NCI-H2227 treated with DMSO at 0.1 percent for 48 hours (cell line): ENCODE results near the gene MS4A14.
"Not testable (repeated sequence)": the region's sequence is repeated elsewhere in the genome, so short reads cannot be mapped to it uniquely, and the experiment has no call there.

Experiments
- DNase-seq: peaks from one replicate; lab custom pipeline; 2025; lab: John Stamatoyannopoulos, UW

MS4A14 gene, protein sequence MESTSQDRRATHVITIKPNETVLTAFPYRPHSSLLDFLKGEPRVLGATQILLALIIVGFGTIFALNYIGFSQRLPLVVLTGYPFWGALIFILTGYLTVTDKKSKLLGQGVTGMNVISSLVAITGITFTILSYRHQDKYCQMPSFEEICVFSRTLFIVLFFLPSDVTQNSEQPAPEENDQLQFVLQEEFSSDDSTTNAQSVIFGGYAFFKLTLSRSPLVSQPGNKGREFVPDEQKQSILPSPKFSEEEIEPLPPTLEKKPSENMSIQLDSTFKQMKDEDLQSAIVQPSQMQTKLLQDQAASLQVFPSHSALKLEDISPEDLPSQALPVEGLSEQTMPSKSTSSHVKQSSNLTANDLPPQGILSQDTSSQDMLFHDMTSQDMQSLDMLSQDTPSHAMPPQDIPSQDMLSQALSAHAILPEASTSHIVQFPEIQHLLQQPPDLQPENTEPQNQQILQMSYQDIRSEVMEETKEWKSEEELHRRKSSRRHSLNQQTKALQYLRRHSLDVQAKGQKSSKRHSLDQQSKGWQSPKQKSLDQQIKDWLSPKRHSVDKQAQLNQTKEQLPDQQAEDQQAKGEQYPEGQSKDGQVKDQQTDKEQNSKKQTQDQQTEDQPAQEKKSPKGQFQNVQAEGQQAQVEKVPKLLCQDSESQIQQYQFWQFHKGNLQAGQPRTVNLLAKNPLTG

DNA sequence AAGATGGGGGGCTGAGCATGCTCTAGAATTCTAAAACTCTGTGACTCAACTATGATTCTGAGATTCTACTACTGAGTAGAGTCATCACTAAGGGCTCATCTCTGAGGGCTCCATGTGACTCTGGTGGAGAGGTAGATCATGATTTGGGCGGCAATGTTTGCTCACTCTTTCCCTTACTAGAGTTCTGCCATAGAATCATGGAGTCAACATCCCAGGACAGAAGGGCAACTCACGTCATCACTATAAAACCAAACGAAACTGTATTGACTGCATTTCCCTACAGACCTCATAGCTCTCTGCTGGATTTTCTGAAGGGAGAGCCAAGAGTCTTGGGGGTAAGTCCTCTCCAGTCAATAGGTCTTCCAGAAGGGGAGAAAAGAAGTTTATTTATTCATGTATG lies at the start of gene MS4A14:
Gene MS4A14, plus strand, starts transcription at position 78 of the 400 bp plus-strand sequence. Its CDS starts 120 bp downstream, at position 198.
- DNase-seq, result no peak

DNA sequence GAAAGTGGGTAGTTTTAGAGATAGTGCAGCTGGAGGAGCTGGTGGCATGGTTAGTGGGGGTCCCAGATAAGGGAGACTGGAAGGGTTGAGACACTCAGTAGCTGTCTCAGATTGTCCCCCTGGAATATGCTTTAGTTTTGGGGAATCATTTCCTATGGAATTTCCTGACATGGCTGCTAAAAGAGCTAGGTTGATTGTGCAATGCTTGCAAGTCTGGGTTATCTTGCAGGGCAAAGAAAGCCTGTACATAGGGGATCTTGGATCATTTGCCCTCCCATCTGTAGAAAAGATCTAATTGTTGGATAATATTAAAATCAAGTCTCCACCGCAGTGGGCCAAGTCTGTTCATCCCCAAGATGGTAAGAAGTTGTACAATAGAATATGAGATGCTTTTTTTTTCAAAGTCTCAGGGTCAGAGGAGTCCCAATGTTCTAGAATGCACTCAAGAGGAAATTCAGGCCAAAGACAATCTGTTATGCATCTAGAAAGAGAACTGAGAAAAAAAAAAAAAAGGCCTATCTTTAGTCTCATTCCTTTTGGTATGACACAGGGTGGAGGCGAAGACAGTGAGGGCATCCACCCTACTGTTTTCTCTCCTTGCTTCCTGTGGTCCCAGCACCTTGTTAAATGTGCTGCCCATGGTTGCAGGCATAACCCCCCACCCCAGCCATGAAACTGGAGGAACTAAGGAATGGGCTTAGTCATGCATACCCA lies 49.0 kb upstream of the MS4A14 start:
- DNase-seq, result no peak

DNA sequence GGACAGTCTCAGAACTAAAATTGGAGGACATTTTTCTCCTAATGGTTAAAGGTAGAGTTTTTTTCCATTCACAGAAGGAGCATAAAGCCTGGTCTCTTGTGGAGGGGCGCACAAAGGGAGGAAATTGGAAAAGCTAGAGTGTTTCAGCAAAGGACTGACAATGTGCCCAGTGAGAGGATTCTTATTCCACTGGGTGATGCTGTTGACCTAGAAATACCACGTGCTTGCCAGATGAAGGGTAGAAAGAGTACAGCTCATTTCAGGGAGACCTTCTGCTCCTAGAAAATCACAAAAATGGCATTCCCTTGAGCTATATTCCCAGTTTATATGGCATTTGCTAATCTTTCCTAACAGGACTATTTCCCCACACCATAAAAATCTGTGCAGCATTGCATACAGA lies 48.1 kb upstream of the MS4A14 start:
- no peak for DNase-seq

DNA sequence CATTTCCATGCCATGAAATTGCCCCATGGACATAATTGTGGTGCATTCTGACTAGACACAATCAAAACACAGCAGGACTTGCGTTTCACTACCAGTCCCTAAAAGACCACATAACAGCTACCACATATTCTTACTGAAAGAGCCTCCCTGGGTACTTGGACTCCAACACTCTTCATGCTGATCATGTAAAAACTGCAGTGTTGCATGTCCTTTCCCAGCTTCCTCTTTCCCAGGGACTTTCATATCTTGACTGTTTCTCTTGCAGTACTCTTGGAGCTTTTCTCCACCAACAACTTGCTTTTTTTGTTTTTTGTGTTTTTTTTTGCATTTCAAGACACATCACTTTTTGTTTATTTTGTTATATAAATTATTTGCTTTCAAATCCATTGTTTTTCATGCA lies 46.3 kb upstream of the MS4A14 start:
- no peak for DNase-seq

DNA sequence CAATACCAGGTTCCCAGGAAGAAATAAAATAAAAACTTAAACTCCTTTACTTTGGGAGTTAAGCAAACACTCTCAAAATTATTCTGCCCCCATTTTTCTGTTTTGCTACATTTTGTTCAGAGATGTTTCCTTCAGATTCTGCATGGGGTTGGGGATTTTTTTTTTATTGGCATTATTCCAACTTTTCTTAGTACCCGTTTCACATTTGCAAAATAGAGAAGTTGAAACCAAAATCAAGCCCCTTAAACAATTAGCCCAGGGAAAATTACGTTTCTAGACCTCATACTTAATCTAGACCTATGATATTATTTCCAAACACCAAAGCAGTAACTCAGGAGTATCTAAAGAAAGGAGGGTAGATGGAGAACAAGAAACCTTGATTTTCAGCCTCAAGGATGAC lies 38.5 kb upstream of the MS4A14 start:
- no peak for DNase-seq

DNA sequence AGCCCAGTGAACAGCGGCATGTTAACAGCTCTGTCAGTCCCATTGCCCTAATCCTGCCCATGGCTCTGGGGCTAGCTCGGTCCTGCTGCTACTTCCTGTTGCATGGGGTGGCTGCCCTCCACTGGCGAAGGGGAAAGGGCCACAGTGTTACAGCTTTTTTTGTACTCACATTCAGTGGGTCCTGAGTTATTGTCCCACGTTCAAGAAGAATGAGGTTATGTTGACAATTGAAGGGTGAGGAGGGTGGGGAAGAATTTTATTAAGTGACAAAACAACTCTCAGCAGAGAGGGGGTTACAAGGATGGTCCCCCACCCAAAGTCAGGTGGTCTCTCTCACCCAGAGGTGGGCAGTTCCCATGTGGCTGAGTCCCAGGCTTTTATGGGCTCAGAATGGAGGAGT lies 35.6 kb upstream of the MS4A14 start:
- DNase-seq, result no peak

DNA sequence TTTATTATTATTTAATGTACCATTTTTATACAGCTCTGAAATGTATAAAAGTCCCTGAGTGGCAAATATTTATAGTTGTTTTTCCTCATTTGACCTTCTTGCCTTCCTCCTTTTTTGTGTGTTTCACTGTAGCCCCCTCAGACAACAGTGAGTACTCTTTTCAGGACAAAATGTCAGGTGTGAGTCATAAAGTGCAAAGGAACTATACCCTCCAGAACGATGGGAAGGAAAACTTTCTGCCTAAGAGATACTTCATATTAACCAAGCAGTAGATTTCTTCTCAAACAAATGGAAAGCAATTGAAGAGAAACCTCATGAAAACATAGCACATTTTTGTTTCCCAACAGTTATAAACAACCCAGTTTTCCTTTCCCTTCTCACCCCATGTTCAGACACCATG lies 34.0 kb upstream of the MS4A14 start:
- DNase-seq, result no peak

DNA sequence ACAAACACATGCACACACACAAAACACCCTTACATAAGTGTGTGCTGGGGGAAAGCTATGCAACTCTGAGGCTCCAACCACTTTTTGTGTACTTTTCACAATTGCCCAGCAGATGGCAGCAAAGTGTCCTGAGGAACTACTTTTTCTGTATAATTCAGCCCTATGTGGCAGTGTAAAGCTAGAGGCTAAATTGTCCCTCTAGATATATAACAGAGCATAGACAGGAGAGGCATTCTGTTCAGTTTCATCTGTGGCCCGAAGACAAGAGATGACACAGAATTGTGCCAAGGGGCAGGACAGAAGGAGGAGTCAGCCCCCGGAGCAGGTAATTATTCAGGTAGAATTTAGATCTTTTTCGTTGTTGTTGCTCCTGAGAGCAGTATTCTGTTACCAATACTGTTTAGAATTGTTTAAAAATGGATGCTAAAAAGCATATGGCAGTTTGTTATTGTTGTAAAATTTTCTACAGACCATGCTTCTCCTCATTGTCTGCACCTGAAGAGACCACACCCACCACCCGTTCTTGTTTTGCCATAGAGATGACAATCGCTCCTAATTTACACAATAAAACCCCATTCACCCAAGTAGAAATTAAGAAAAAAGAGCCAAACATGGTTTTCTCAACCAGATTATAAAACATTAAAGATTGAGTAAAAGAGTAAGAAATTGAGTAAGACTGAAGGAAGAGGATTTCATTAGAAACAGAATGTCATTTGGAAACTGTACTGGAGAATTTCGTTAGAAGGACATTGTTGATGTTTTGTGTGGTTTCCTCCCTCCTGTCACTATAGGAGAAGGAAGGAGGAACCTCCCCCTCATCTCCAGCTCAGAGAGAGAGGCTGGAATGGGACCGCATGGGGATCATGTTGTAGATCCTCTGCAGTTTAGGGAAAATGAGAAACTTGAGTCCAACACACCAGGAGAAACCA lies 32.5 kb upstream of the MS4A14 start:
- peak; percentile 3 for DNase-seq

DNA sequence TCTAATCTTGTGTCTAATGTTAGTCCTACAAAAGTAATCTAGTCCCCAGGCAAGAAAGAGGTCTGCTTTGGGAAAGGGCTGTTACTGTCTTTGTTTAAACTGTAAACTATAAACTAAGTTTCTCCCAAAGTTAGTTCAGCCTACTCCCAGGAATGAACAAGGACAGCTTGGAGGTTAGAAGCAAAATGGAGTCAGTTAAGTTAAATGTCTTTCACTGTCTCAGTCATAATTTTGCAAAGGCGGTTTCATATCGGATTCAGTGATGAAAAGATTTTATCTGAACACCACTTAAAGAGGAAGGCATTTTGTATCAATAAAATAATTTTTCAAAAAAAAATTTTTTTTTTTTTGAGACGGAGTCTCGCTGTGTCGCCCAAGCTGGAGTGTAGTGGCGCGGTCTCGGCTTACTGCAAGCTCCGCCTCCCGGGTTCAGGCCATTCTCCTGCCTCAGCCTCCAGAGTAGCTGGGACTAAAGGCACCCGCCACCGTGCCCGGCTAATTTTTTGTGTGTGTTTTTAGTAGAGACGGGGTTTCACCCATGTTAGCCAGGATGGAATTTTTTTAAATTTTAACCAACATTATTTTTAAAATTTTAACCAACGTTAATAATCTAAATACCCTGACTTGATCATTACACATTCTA lies 29.9 kb upstream of the MS4A14 start:
- not testable (repeated sequence) for DNase-seq

DNA sequence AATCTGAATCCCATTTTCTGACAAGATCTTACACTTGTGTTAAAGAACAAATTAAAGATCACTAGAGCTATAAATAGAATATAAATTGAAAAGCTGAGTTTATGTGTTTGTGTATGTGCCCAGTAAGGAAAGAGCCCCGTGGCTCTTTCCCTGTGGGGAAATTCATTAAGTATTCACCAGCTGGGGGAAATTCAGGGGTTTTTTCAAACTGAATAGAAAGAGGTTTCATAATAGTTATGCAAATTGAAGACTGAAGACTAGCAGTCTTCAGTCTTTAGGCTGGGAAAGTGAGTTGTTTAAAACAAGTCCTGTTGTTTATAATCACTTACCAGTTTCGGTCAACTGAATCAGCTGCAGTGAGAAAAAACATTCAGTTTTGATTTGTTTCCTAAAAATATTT lies 29.2 kb upstream of the MS4A14 start:
- DNase-seq, result no peak

DNA sequence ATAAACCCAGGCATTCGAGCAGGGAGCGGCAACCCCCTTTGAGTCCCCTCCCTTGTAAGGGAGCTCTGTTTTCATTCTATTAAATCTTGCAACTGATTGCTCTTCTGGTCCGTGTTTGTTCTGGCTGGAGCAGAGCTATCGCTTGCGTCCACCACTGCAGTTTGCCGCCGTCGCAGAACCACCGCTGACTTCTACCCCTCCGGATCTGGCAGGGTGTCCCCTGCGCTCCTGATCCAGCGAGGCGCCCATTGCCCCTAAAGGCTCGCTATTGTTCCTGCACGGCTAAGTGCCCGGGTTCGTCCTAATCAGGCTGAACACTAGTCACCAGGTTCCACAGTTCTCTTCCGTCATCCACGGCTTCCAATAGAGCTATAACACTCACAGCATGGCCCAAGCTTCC lies 28.4 kb upstream of the MS4A14 start:
- DNase-seq, result no peak

DNA sequence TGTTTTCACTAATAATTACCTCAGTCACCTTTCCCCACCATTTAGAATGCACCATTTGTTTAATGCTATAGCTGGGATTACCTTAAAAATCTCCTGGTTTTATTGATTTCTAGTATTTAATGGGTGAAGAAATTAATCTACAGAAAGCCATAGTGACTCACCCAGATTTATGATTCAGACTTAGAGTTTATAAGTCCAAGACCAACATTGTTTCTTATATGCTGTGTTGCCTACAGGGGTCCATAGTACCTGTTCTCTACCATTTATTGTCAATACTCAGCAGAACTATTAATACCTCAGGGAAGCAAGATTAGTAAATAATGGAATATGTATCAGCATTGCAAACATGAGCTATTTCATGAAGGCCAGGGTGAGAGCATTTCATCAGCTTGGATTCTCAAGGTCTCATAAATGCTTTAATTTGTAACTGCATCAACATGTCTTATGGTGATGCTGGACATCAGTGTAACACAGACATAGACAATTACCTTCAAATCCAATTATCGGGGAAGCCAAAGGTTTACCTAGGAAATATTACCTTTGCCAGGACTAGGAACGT lies 25.9 kb upstream of the MS4A14 start:
- DNase-seq, result no peak

DNA sequence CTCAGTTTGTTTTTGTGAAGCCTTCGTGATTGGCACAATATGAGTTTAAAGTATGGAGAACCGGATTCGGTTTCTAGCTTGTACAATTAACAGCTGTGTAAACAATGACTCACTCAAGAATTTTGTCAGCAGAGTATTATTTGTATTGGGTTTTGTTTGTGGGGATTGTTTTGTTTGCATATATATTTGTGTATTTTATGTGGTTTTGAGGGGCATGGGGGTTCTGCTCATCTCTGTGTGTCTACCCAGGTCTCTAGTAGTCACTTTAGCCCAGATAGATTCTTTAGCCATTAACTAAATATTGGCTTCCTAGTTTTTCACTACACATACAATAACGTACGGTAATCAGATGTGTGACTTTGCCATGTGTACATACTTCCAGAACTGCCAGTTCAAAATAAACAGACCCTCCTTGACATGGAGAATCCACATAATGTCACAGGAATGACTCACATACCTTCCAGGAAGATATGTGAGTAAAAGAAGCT lies 25.4 kb upstream of the MS4A14 start:
- DNase-seq, result no peak

DNA sequence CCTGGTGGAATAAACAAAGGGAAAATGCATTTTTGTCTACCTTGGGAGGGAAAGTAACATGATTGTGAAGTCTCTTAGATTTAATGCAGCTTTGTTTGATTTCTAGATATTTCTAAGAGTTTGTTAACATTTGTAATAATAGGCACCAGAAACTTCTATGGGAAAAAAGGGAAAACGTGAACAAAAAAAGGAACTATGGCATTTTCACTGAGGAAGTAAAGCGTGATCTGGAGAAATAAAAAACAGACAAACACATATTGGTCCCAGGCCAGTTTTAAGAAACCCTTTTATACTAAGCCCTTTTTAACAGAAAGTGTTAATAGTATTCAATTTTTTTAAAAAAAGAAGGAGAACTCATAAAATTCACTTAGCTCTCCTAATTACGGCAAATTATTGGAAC lies 24.9 kb upstream of the MS4A14 start:
- DNase-seq, result no peak

DNA sequence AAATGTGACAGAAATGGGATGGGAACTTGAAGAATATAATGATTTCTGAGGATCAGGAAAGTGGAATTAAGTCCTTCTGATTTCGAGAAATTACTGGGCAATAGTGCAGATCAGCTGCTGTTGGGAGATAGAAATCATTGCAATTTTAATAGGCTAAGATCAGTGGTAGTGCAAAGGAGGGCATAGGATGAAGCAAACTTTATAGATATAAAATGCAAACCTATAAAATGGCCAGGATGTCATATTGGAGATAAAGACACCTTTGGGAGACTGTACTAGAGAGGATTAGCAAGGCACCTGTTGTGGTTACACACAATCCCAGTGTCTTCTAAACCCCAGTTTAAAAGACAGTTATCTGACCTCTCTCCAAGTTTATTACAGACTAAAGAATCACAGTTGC lies 24.4 kb upstream of the MS4A14 start:
- DNase-seq, result no peak

DNA sequence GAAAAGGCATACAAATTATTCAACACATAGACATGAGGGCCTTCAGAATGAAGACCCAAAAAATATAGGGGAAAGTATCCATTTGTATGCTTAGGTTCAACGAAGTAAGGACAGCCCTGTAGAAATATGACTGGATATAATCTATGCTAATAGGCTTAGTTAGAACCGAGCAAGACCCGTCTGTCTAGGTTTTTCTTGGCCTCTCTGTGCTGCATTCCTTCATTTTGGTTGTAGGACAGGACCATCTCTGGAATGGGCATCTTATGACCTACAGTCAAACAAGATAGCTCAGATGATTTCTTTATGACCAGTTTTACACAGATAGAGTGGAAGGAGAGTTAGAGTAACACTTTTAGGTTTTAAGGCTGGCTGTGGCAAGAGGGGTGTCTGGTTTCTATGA lies 23.5 kb upstream of the MS4A14 start:
- DNase-seq, result no peak

DNA sequence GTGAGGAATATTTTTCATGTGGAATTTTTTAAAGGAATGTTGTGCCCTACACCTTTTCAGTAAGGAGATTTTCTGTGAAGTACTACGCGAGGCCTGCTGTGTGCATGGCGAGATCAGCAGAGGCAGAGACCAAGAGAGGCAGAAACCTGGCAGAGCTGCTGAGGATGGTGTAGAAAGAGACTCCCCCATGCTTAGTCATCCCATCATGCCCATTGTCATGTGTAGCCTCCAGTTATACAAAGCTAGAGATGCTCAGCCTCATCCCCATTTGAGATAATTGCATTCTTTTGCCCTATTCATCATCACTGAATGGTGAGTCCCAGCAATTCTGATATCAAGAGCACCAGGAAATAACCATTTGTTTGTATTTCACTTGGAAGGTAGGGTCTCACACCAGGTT lies 20.9 kb upstream of the MS4A14 start:
- DNase-seq, result no peak

DNA sequence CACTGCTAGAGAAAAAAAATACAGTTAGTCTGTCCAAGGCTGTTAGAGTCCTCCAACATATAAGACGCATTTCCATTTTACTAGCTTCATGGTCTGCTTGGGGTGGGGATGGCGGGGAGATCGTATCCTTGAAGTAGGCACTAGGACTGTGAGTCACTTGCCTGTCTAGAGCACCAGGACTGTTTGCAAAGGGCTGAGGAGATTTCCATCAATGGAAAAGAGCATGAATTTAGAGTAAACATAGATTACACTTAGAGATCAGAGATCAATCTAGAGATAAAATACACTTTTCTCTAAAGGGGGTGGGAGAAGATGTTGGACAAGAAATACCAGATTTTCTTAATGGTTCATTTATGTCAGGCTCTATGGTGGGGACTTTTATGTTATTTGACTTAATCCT lies 19.7 kb upstream of the MS4A14 start:
- DNase-seq, result no peak

DNA sequence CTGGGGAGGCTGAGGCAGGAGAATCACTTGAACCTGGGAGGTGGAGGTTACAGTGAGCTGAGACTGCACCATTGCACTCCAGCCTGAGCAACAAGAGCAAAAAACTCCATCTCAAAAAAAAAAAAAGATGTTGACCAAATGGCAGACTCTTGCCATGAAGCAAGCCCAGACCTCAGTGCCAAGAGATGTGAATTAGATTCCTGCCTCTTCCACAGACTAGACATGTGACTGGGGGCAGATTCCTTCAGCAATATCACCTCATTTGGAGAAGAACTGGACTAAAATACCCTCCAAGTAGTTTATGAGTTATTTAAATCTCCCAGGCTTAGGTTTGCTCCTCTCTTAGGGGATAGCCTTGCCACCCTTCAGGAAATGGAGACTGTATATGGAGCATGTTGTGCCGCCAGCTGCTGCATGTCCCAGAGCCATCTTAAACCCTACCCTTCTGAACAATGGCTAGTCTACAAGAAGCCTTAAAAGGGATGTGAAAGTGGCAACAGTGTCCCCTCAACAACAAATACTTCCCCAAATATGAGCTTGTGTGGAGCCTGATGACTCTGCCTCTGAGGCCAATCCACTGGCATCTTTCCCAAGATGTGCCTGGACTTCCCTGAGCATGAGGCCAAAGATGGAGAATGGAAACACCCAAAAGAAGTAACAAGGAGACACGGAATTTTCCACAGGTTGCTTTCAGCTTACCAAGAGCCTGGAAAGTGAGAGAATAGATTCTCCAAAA lies 18.7 kb upstream of the MS4A14 start:
- DNase-seq, result no peak

DNA sequence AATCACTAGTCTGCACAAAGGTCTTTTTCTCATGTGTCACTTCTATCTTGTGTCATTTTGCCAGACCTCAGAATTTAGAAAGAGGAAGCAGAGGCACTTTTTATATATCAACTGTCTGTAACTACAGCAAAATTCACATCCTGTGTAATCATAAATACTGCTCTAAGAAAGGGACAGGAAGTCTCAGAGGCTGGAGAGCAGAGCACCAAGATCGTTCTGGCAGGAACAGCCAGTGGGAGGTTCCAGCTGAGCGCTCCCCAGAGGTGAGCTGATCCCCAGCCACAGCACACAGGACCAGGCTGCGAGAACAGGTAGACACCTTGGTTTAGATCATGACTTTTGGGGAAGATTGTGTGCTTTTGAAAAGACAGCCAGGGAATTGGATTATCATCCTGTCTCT lies 17.9 kb upstream of the MS4A14 start, which contains the start of gene MS4A7:
Gene MS4A7, plus strand, starts transcription at position 179 of the 400 bp plus-strand sequence. CDS start 4,610 bp downstream, outside the sequence.
- no peak for DNase-seq
